SH-SY5Y (cell line): ENCODE measurements around the gene ST3GAL5.

Source experiments
- GATA2 ChIP-seq: IDR thresholded peaks from 2 replicates; pipeline ENCODE4 v1.6.1; 2011; ENCODE audit warnings: mild to moderate bottlenecking, low read depth, low read length
- GATA3 ChIP-seq: IDR thresholded peaks from 2 replicates; pipeline ENCODE4 v1.6.1; 2011; ENCODE audit warnings: low read depth, mild to moderate bottlenecking, low read length, moderate library complexity

- no peak for TF ChIP-seq GATA2
- no peak for TF ChIP-seq GATA3
These were observed 27.6 kb downstream of the ST3GAL5 start for GRCh38 chr2:85861180-85861579.
